Sciatic nerve (tissue), 2 donors: ENCODE data around the gene FAM111B. TPM values are rescaled to one million over a fixed set of nuclear protein-coding genes. Genes with fewer than 3 reads are reported as not detected.
"Not testable (repeated sequence)": the region's sequence is repeated elsewhere in the genome, so short reads cannot be mapped to it uniquely, and the experiment has no call there.

Source experiments
- ATAC-seq: fragments of 200-7000 bp; cut with Tn5 transposase; one replicate; pipeline ENCODE4 v1.9.1; 2020; ENCODE audit warnings: mild to moderate bottlenecking, moderate library complexity
- DNase-seq: peaks from one replicate; pipeline ENCODE4 v3.0.0-alpha.2; 2020; ENCODE audit warnings: low spot score
- intact Hi-C: fragments of 100-400 bp; cut with DNase I; formaldehyde crosslinking; loops from one replicate; pipeline ENCODE4 v1.14.2; 2022
- total RNA-seq: library from RNA; stranded (reverse); fragmentation: NEBNext Ultra II Directional; extraction: Animal tissue kit (Norgen Biotek cat#: 25700); gene quantifications from one replicate; pipeline ENCODE4 v1.2.1, GENCODE V29; 2021
- donor health status: DM: no; HTN: no; CAD: no.
- donor health status: DM: no; HTN: no; CAD: no.

The FAM111B gene
- total RNA-seq, result 0.89 TPM

- intact Hi-C loops, result no loop called here
- ATAC-seq (peak; percentile 98), DNase-seq (peak; percentile 86)
Measured at GRCh38 chr11:59106363-59107336, at the start of gene FAM111B. FAM111B (plus strand) TSS chr11:59107237; CDS start chr11:59109626, 2,389 bp downstream.

GRCh38 chr11:59058120-59059033, 48.7 kb upstream of the FAM111B start:
- peak; percentile 89 for DNase-seq
- peak; percentile 81 for ATAC-seq
- intact Hi-C loops, result not testable (repeated sequence)

- DNase-seq, intact Hi-C loops, ATAC-seq: not testable (repeated sequence)
Measured at GRCh38 chr11:59060096-59060495, 46.9 kb upstream of the FAM111B start.

- no peak for ATAC-seq
- intact Hi-C loops, result no loop called here
- DNase-seq, result no peak
Measured at GRCh38 chr11:59062602-59063529, 44.2 kb upstream of the FAM111B start.

GRCh38 chr11:59063996-59064727, 42.9 kb upstream of the FAM111B start:
- DNase-seq, ATAC-seq, intact Hi-C loops: not testable (repeated sequence)

GRCh38 chr11:59069087-59069486, 38.0 kb upstream of the FAM111B start:
- DNase-seq (no peak), ATAC-seq (no peak)
- intact Hi-C loops, result no loop called here

- DNase-seq (no peak), ATAC-seq (no peak)
- intact Hi-C loops, result no loop called here
Measured at GRCh38 chr11:59076876-59077571, 30.0 kb upstream of the FAM111B start.

- intact Hi-C loops, result no loop called here
- ATAC-seq (no peak), DNase-seq (no peak)
Measured at GRCh38 chr11:59078435-59078834, 28.6 kb upstream of the FAM111B start.

GRCh38 chr11:59079086-59079485, 28.0 kb upstream of the FAM111B start:
- no peak for DNase-seq
- ATAC-seq, result no peak
- intact Hi-C loops, result no loop called here

- DNase-seq, intact Hi-C loops, ATAC-seq: not testable (repeated sequence)
Measured at GRCh38 chr11:59080421-59080820, 26.6 kb upstream of the FAM111B start.

- DNase-seq, intact Hi-C loops, ATAC-seq: not testable (repeated sequence)
Measured at GRCh38 chr11:59081430-59082020, 25.5 kb upstream of the FAM111B start.

GRCh38 chr11:59086007-59086406, 21.0 kb upstream of the FAM111B start, which contains the start of gene GLYATL1B:
GLYATL1B (plus strand) TSS chr11:59086307; CDS start chr11:59086307, 0 bp downstream.
- DNase-seq, ATAC-seq, intact Hi-C loops: not testable (repeated sequence)

GRCh38 chr11:59088162-59088561, 18.9 kb upstream of the FAM111B start:
- intact Hi-C loops, result no loop called here
- ATAC-seq (no peak), DNase-seq (no peak)

- intact Hi-C loops, ATAC-seq, DNase-seq: not testable (repeated sequence)
Measured at GRCh38 chr11:59093576-59093975, 13.5 kb upstream of the FAM111B start.

GRCh38 chr11:59095225-59095624, 11.8 kb upstream of the FAM111B start:
- intact Hi-C loops, DNase-seq, ATAC-seq: not testable (repeated sequence)

- intact Hi-C loops, ATAC-seq, DNase-seq: not testable (repeated sequence)
Measured at GRCh38 chr11:59095972-59096575, 11.0 kb upstream of the FAM111B start.
